Measurements from ENCODE around the gene FEM1A.
"Not testable (repeated sequence)": the region's sequence is repeated elsewhere in the genome, so short reads cannot be mapped to it uniquely, and the experiment has no call there.

The FEM1A gene

DNA sequence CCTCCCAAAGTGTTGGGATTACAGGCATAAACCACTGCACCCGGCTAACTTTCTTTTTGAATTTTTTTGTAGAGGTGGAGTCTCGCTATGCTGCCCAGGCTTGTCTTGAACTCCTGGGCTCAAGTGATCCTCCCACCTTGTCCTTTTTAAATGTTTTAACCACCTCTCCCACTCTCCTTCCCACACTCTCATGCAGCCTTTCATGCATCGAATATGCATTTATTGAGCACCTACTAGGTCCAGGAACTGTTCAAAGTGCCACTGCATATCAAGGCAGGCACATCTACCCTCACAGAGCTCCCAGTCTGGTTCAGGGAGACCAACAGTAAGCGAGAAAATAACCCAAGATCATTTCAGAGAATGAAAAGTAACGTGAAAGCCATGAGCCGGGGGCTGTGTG is 38.8 kb downstream of the FEM1A start:
- no peak for TF ChIP-seq TARDBP (IDR thresholded peaks at IDR 0.05)
- no peak for TF ChIP-seq FOXA1 (IDR thresholded peaks at IDR 0.05)
- TF ChIP-seq FOXK2 (IDR thresholded peaks at IDR 0.05), result no peak
- no peak for TF ChIP-seq SUZ12 (IDR thresholded peaks at IDR 0.05)
- no peak for TF ChIP-seq ZNF384 (IDR thresholded peaks at IDR 0.05)
- TF ChIP-seq SP1 (IDR thresholded peaks at IDR 0.05), result no peak
- no peak for TF ChIP-seq ARNT (IDR thresholded peaks at IDR 0.05)
- TF ChIP-seq, protein P1, sequence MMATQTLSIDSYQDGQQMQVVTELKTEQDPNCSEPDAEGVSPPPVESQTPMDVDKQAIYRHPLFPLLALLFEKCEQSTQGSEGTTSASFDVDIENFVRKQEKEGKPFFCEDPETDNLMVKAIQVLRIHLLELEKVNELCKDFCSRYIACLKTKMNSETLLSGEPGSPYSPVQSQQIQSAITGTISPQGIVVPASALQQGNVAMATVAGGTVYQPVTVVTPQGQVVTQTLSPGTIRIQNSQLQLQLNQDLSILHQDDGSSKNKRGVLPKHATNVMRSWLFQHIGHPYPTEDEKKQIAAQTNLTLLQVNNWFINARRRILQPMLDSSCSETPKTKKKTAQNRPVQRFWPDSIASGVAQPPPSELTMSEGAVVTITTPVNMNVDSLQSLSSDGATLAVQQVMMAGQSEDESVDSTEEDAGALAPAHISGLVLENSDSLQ (IDR thresholded peaks at IDR 0.05), result no peak
- no peak for TF ChIP-seq HDGF (IDR thresholded peaks at IDR 0.05; ENCODE audit: borderline replicate concordance)
- TF ChIP-seq FOXM1 (IDR thresholded peaks at IDR 0.05; ENCODE audit: borderline replicate concordance), result no peak
- no peak for TF ChIP-seq L3MBTL2 (conservative IDR thresholded peaks at IDR 0.05)
- no peak for TF ChIP-seq ELF4 (IDR thresholded peaks at IDR 0.05)
- TF ChIP-seq LEF1 (IDR thresholded peaks at IDR 0.05; ENCODE audit: borderline replicate concordance), result no peak
- TF ChIP-seq BHLHE40 (IDR thresholded peaks at IDR 0.05; ENCODE audit: borderline replicate concordance), result no peak
- TF ChIP-seq CTBP1 (IDR thresholded peaks at IDR 0.05; ENCODE audit: borderline replicate concordance), result no peak
- POLR2A ChIA-PET, result no interaction called here
- no peak for DNase-seq (ENCODE audit: extremely low spot score)
- CTCF ChIA-PET, result interaction anchor here (0.9 to 1.8 kb wide), 2 partner anchors 21 to 307 kb away, joined by 4 to 8 read pairs; no protein-coding TSS in a partner anchor

DNA sequence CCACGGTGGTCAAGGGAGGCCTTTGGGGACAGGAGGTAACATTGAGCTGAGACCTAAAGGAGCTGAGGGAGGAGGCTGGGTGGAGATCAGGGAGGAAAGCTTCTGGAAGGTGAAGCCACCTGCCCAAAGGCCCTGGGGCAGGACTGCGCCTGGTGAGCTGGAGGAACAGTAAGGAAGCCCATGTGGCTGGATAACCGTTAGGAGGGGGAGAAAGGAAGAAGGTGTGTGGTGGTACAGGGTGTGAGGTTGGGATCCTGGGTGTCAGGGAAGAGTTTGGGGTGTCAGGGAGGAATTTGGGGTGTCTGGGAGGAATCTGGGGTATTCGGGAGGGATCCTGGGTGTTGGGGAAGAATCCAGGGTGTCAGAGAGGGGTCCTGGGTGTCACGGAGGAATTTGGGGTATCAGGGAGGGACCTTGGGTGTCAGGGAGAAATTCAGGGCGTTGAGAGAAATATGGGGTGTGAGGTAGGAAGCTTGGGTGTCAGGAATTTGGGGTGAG is 39.3 kb downstream of the FEM1A start:
- ChIA-PET POLR2A (no interaction called here), CTCF (interaction anchor here (0.9 to 1.8 kb wide), 2 partner anchors 21 to 308 kb away, joined by 4 to 8 read pairs; no protein-coding TSS in a partner anchor)
- TF ChIP-seq HDGF (IDR thresholded peaks at IDR 0.05; ENCODE audit: borderline replicate concordance), result no peak
- no peak for TF ChIP-seq SUZ12 (IDR thresholded peaks at IDR 0.05)
- no peak for TF ChIP-seq NFRKB (IDR thresholded peaks at IDR 0.05)
- TF ChIP-seq ARNT (IDR thresholded peaks at IDR 0.05), result no peak
- no peak for TF ChIP-seq L3MBTL2 (conservative IDR thresholded peaks at IDR 0.05)
- no peak for TF ChIP-seq CTBP1 (IDR thresholded peaks at IDR 0.05; ENCODE audit: borderline replicate concordance)
- TF ChIP-seq LEF1 (IDR thresholded peaks at IDR 0.05; ENCODE audit: borderline replicate concordance), result no peak
- TF ChIP-seq SP1 (IDR thresholded peaks at IDR 0.05), result no peak
- no peak for TF ChIP-seq ZNF384 (IDR thresholded peaks at IDR 0.05)
- TF ChIP-seq BHLHE40 (IDR thresholded peaks at IDR 0.05; ENCODE audit: borderline replicate concordance), result no peak
- TF ChIP-seq TARDBP (IDR thresholded peaks at IDR 0.05), result no peak
- TF ChIP-seq, protein P1 (IDR thresholded peaks at IDR 0.05), result no peak
- no peak for TF ChIP-seq ELF4 (IDR thresholded peaks at IDR 0.05)
- TF ChIP-seq FOXK2 (IDR thresholded peaks at IDR 0.05), result no peak
- TF ChIP-seq FOXM1 (IDR thresholded peaks at IDR 0.05; ENCODE audit: borderline replicate concordance), result no peak
- no peak for TF ChIP-seq FOXA1 (IDR thresholded peaks at IDR 0.05)
- DNase-seq (ENCODE audit: extremely low spot score), result no peak

DNA sequence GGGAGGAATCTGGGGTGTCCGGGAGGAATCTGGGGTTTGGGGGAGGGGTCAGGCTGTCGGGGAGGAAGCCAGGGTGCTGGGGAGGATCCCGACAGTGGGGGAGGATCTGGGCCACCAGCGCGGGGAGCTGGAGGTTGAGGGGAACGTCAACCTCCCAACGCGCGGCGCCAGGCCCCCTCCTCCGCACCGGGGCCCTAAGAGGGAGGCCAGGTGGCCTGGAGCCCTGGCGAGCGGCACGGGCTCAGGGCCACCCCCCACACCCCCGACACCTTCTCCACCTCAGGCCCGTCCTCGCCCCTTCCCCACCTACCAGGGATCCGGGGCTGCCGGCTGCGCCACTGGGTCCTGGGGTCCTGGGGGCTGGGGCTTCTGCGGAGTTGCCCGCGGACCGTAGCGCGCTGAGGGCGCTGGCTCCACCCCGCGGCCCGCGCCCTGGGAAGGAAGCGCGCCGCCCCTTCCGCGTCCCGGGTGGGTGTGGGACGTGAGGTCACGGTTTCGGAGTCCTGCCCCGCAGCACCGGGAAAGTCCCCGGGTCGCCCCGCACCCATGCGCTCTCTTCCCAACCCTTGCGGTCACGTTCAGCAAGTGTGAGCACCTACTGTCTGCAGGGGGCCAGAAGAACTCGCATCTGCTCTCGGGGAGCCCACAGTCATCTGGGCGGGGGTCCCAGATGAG is 39.9 kb downstream of the FEM1A start, which contains the start of gene TICAM1:
TSS of gene TICAM1 (minus strand) at position 409 of the 675 bp plus-strand sequence. CDS start 13,335 bp downstream, outside the sequence.
- ChIA-PET CTCF (interaction anchor here (0.9 to 1.8 kb wide), 2 partner anchors 22 to 309 kb away, joined by 4 to 8 read pairs; no protein-coding TSS in a partner anchor), POLR2A (no interaction called here)
- TF ChIP-seq FOXA1 (IDR thresholded peaks at IDR 0.05), result no peak
- no peak for TF ChIP-seq ARNT (IDR thresholded peaks at IDR 0.05)
- TF ChIP-seq CTBP1 (IDR thresholded peaks at IDR 0.05; ENCODE audit: borderline replicate concordance), result no peak
- no peak for DNase-seq (ENCODE audit: extremely low spot score)

DNA sequence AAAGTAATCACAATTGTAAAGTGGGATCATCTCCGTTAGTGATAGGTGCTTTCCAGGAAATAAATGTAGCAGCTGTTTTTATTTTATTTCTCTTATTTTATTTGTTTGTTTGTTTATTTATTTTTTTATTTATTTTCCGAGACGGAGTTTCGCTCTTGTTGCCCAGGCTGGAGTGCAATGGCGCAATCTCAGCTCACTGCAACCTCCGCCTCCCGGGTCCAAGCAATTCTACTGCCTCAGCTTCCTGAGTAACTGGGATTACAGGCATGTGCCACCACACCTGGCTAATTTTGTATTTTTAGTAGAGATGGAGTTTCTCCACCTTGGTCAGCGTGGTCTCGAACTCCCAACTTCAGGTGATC is 40.4 kb downstream of the FEM1A start:
- CTCF ChIA-PET, result interaction anchor here (1.8 kb wide), 1 partner anchor 22 kb away, joined by 8 read pairs; no protein-coding TSS in a partner anchor
- POLR2A ChIA-PET; DNase-seq (ENCODE audit: extremely low spot score): not testable (repeated sequence)

DNA sequence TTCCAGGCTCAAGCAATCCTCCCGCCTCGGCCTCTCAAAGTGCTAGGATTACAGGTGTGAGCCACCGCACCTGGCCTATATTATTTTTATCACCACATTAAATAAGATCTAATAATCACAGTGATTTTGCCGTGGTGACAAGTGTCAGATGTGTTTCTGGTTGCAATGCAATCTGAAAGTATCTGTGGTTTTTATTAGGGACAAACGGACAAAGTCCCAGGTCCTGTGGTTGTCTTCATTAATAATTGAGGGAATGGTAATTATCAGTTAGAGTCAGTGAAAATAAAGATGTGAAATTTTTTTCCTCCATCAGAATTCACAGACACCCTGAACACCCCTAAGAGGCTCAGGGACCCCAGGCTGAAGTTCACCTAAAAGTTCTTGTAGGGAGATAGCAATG is 41.2 kb downstream of the FEM1A start:
- no peak for TF ChIP-seq CTBP1 (IDR thresholded peaks at IDR 0.05; ENCODE audit: borderline replicate concordance)
- TF ChIP-seq SP1 (IDR thresholded peaks at IDR 0.05), result no peak
- TF ChIP-seq LEF1 (IDR thresholded peaks at IDR 0.05; ENCODE audit: borderline replicate concordance), result no peak
- TF ChIP-seq TARDBP (IDR thresholded peaks at IDR 0.05), result no peak
- no peak for TF ChIP-seq ZNF384 (IDR thresholded peaks at IDR 0.05)
- TF ChIP-seq NFRKB (IDR thresholded peaks at IDR 0.05), result no peak
- TF ChIP-seq FOXM1 (IDR thresholded peaks at IDR 0.05; ENCODE audit: borderline replicate concordance), result no peak
- TF ChIP-seq, protein P1 (IDR thresholded peaks at IDR 0.05), result no peak
- no peak for TF ChIP-seq FOXA1 (IDR thresholded peaks at IDR 0.05)
- TF ChIP-seq SUZ12 (IDR thresholded peaks at IDR 0.05), result no peak
- no peak for TF ChIP-seq ELF4 (IDR thresholded peaks at IDR 0.05)
- TF ChIP-seq BHLHE40 (IDR thresholded peaks at IDR 0.05; ENCODE audit: borderline replicate concordance), result no peak
- TF ChIP-seq HDGF (IDR thresholded peaks at IDR 0.05; ENCODE audit: borderline replicate concordance), result no peak
- TF ChIP-seq FOXK2 (IDR thresholded peaks at IDR 0.05), result no peak
- ChIA-PET CTCF (no interaction called here), POLR2A (no interaction called here)
- no peak for DNase-seq (ENCODE audit: extremely low spot score)

DNA sequence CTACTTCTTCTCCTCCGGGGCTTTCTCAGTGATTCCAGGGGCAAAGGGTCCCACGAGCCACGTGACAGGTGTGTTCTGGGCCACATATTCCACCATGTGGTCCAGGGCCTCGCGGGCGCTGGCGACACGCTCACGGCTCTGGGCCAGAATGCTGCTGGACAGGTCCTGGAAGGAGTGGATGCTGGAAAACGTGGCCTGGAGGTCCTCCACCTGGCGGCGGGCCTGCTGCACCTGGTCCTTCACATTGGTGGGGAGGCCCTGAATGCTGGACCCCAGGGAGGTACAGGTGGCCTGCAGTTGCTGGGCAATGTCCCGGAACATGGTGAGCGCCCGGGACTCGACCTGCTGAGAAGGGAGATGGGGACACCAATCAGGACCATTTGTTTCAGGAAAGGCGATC is 47.7 kb downstream of the FEM1A start:
- TF ChIP-seq L3MBTL2 (conservative IDR thresholded peaks at IDR 0.05) (no peak), FOXK2 (IDR thresholded peaks at IDR 0.05) (no peak), FOXM1 (IDR thresholded peaks at IDR 0.05; ENCODE audit: borderline replicate concordance) (no peak), FOXA1 (IDR thresholded peaks at IDR 0.05) (no peak), ELF4 (IDR thresholded peaks at IDR 0.05) (no peak), SUZ12 (IDR thresholded peaks at IDR 0.05) (no peak)
- POLR2A ChIA-PET, result no interaction called here
- DNase-seq (ENCODE audit: extremely low spot score), result no peak
- CTCF ChIA-PET, result no interaction called here
